Measurements from ENCODE around the gene FAM107A. TPM values are rescaled to one million over a fixed set of nuclear protein-coding genes. Genes with fewer than 3 reads are reported as not detected.
A peak's percentile ranks its signal among the peaks of the same experiment; 100 is the strongest.

FAM107A gene
- total and polyA plus RNA-seq, 8 donors = 1.7 to 21.0 (median 6.9) TPM

DNA sequence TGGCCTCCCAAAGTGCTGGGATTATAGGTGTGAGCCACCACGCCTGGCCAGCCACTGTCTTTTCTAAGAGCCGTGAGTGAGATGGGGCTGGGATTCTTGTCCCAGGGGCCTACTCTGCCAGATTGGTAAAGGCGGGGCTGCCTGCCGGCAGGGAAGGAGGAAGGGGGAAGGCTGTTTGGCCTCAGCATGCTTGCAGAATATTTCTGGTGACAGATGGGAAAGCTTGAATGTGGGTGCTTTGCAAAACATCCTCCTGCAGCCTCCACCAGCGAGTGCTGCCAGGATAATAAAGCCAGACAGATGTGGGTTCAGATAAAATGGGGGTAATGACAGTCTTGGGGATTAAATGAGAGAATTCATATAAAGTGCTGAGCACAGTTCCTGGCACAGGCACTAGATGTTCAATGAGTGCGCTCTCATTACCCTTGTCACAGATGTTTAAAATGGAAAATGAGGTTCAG lies 20.4 kb downstream of the FAM107A start:
- Histone ChIP-seq H3K27ac (no peak overlapping the region), H3K36me3 (no peaks in the 10 kb centered on the region), H3K4me1 (no peaks in the 10 kb centered on the region), H3K4me3 (no peak overlapping the region), H3K27me3 (no peaks in the 10 kb centered on the region), H3K9me3 (no peaks in the 10 kb centered on the region)
- WGBS, 2 donors = 80% methylated on average over 6 of the region's 6 CpGs
- no peak for TF ChIP-seq CTCF (IDR thresholded peaks at IDR 0.05)
- intact Hi-C loops (cut with DNase I) = no loop called here
- DNase-seq = peak in 1 of 6 donors; percentile 4
- no peak for ATAC-seq
- no peak for FAIRE-seq

DNA sequence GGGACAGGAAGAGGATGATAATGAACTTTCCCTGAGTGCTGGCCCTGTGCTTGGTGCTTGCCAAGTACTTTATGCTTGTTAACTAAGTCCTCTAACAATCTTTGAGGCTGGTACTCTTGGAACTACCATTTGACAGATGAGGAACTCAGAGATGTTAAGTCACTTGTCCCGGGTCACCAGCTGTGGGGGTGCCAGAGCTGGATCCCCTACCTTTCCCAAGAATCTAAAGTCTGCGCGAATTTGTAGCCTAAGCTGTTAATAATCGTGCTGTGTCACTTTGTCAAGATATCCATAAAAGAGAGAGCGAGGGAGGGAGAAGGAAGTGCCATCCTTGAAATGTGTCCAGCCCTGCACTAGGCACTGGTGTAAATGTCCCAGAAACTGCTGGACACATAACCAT lies 21.2 kb downstream of the FAM107A start:
- no peaks in the 10 kb centered on the region for H3K9me3 ChIP-seq
- no peak for TF ChIP-seq CTCF (IDR thresholded peaks at IDR 0.05)
- 90 to 91% methylated on average over 5 of the region's 5 CpGs for WGBS, 2 donors
- H3K36me3 ChIP-seq = no peaks in the 10 kb centered on the region
- DNase-seq (peak in 1 of 6 donors; percentile 1), ATAC-seq (no peak), FAIRE-seq (no peak)
- H3K4me3 ChIP-seq = no peak overlapping the region
- H3K4me1 ChIP-seq = no peaks in the 10 kb centered on the region
- H3K27ac ChIP-seq = no peak overlapping the region
- intact Hi-C loops (cut with DNase I) = no loop called here
- no peaks in the 10 kb centered on the region for H3K27me3 ChIP-seq

GRCh38 chr3:58555203-58555602 lies 22.0 kb downstream of the FAM107A start:
- no peaks in the 10 kb centered on the region for H3K27me3 ChIP-seq
- H3K9me3 ChIP-seq = no peaks in the 10 kb centered on the region
- DNase-seq (peak in 1 of 6 donors; percentile 2), FAIRE-seq (no peak), ATAC-seq (no peak)
- TF ChIP-seq CTCF (IDR thresholded peaks at IDR 0.05) = no peak
- no peak overlapping the region for H3K27ac ChIP-seq
- WGBS, 2 donors = 87 to 94% methylated on average over 2 of the region's 2 CpGs
- no peaks in the 10 kb centered on the region for H3K4me1 ChIP-seq
- no peak overlapping the region for H3K4me3 ChIP-seq
- no peaks in the 10 kb centered on the region for H3K36me3 ChIP-seq
- intact Hi-C loops (cut with DNase I) = no loop called here

DNA sequence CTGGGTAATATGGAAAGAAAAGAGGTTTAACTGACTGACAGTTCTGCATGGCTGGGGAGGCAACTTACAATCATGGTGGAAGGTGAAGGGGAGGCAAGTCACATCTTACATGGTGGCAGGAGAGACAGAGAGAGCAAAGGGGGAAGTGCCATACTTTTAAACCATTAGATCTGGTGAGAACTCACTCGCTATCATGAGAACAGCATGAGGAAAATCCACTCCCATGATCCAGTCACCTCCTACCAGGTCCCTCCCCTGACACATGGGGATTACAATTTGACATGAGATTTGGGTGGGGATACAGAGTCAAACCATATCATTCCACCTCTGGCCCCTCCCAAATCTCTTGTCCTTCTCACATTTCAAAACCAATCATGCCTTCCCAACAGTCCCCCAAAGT lies 24.2 kb downstream of the FAM107A start:
- 94 to 100% methylated on average over 1 of the region's 1 CpG for WGBS, 2 donors
- no peak for FAIRE-seq
- Histone ChIP-seq H3K4me3 (no peak overlapping the region), H3K36me3 (no peaks in the 10 kb centered on the region), H3K4me1 (no peaks in the 10 kb centered on the region), H3K27me3 (no peaks in the 10 kb centered on the region), H3K9me3 (no peaks in the 10 kb centered on the region), H3K27ac (no peak overlapping the region)
- peak in 1 of 6 donors; percentile 1 for DNase-seq
- intact Hi-C loops (cut with DNase I) = no loop called here
- no peak for TF ChIP-seq CTCF (IDR thresholded peaks at IDR 0.05)
- ATAC-seq = no peak

DNA sequence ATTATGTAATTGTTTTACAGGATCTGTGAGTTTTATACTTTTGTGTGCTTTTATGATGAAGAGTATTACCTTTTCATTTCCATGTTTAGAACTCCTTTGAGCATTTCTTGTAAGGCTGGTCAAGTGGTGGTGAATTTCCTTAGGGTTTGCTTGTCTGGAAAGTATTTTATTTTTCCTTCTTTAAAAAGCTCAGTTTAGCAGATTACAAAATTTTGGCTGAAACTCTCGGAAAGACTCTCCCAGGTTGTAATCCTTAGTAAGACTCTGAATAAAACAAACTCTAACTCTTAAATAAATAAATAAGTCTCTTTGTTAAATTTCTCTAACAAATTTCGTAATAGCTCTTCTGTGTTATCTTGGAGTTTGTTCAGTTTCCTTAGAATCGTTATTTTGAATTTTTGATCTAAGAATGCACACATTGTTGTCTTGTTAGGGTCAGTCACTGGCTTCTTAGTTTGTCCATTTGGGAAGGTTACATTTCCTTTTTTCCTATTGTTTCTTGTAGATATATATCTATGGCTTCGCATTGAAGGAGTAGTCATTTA lies 25.5 kb downstream of the FAM107A start:
- H3K4me1 ChIP-seq = no peaks in the 10 kb centered on the region
- H3K36me3 ChIP-seq = no peaks in the 10 kb centered on the region
- no peak for TF ChIP-seq CTCF (IDR thresholded peaks at IDR 0.05)
- H3K27ac ChIP-seq = no peak overlapping the region
- intact Hi-C loops (cut with DNase I) = no loop called here
- DNase-seq (no peak), FAIRE-seq (no peak), ATAC-seq (no peak)
- WGBS, 2 donors = 77 to 83% methylated on average over 4 of the region's 4 CpGs
- H3K9me3 ChIP-seq = no peaks in the 10 kb centered on the region
- no peaks in the 10 kb centered on the region for H3K27me3 ChIP-seq
- no peak overlapping the region for H3K4me3 ChIP-seq
